ENCODE data around the gene ZNF799. TPM values are rescaled to one million over a fixed set of nuclear protein-coding genes. Genes with fewer than 3 reads are reported as not detected.
"Not testable (repeated sequence)": the region's sequence is repeated elsewhere in the genome, so short reads cannot be mapped to it uniquely, and the experiment has no call there.

Gene ZNF799
- total and polyA plus RNA-seq, 2 experiments from 2014 or later, result 1.8 to 2.5 TPM

DNA sequence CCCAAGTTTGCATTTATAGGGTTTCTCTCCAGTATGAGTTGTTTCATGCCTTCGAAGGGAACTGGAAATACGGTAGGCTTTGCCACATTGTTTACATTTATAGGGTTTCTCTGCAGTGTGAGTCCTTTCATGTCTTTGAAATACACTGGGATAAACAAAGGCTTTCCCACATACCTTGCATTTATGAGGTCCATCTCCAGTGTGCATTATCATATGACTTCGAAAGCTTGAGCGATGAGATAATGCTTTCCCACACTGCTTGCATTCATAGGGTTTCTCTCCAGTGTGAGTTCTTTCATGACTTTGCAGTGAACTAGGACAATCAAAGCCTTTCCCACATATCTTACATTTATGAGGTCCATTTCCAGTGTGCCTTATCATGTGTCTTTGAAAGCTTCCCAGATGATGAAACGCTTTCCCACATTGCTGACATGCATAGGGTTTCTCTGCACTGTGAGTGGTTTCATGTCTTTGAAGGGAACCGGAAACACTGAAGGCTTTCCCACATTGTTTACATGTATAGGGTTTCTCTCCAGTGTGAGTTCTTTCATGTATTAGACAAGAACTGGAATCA lies 29.7 kb upstream of the ZNF799 start:
- H3F3A ChIP-seq (ENCODE audit: insufficient read depth); DNase-seq; H4K20me1 ChIP-seq (ENCODE audit: insufficient read depth); H3K9me3 ChIP-seq (ENCODE audit: low read depth); H3K36me3 ChIP-seq (ENCODE audit: low read depth); H3K79me2 ChIP-seq (ENCODE audit: insufficient read depth); H3K9ac ChIP-seq; H3K4me1 ChIP-seq (ENCODE audit: insufficient read depth); H3K9me2 ChIP-seq (ENCODE audit: insufficient read depth); in situ Hi-C loops (cut with MboI); H3K27me3 ChIP-seq (replicated peaks; ENCODE audit: insufficient read depth); H2AFZ ChIP-seq; H3K4me2 ChIP-seq (ENCODE audit: unreplicated experiment); H3K27ac ChIP-seq; H3K4me3 ChIP-seq: not testable (repeated sequence)
- WGBS, 2 experiments (ENCODE audit: low coverage in 1 of 2, low lambda C conversion rate in 2 of 2, missing lambda C conversion rate in 2 of 2), result 94 to 96% methylated on average over 6 of the region's 6 CpGs

DNA sequence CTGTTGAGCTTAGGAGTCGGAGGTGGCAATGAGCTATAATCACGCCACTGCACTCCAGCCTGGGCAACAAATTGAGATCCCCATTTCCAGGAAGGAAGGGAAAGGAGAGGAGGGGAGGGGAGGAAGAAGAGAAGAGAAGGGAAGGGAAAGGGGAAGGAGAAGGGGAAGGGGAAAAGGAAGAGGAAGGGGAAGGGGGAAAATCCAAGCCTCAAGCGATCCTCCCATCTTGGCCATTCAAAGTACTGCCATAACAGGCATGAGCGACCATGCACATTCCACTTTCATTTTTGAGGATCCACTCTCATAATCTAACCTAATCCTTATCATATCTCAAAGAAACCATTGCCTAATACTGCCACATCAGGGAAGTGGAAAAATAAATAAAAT lies 24.8 kb upstream of the ZNF799 start:
- Histone ChIP-seq H4K20me1 (ENCODE audit: insufficient read depth) (no peaks in the 10 kb centered on the region), H3K27me3 (replicated peaks; ENCODE audit: insufficient read depth) (no peaks in the 10 kb centered on the region), H3K9me2 (ENCODE audit: insufficient read depth) (no peaks in the 10 kb centered on the region), H3F3A (ENCODE audit: insufficient read depth) (no peaks in the 10 kb centered on the region), H3K36me3 (ENCODE audit: low read depth) (no peaks in the 10 kb centered on the region; the same call in 1 of the 2 replicates), H2AFZ (no peak overlapping the region), H3K27ac (no peak overlapping the region), H3K79me2 (ENCODE audit: insufficient read depth) (no peaks in the 10 kb centered on the region), H3K4me3 (no peak overlapping the region), H3K4me1 (ENCODE audit: insufficient read depth) (no peaks in the 10 kb centered on the region), H3K9me3 (ENCODE audit: low read depth) (no peaks in the 10 kb centered on the region), H3K4me2 (ENCODE audit: unreplicated experiment) (no peak overlapping the region), H3K9ac (no peak overlapping the region)
- TF ChIP-seq EZH2phosphoT487 (IDR thresholded peaks at IDR 0.05; ENCODE audit: insufficient read depth, low read depth) (no peak), EZH2 (IDR thresholded peaks at IDR 0.05; ENCODE audit: insufficient read depth, poor library complexity, severe bottlenecking) (no peak)
- in situ Hi-C loops (cut with MboI), result no loop called here
- 92 to 97% methylated on average over 4 of the region's 4 CpGs for WGBS, 2 experiments (ENCODE audit: low coverage in 1 of 2, low lambda C conversion rate in 2 of 2, missing lambda C conversion rate in 2 of 2)
- no peak for DNase-seq

DNA sequence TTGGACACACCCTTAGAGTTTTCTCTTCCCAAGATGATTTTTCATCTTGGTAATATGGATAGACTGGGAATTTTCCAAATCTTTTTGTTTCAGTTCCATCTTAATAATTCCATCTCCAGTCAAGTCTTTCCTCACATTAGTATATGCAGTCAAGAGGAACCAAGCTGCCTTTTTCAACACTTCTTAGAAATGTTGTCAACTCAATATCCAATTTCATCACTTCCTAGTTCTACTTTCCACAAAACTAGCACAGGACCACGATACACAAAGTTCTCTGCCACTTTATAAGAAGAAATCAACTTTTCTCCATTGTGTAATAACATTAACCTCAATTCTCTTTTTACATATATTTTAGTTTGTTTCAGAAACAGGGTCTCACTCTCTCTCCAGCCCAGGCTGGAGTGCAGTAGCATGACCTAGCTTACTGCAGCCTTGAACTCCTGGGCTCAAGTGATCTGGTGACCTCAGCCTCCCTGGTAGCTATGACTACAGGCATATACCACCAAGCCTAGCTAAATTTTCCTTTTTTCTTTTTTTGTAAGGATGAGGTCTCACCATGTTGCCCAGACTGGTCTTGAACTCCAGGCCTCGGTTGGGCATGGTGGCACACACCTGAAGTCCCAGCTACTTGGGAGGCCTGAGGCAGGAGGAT lies 24.3 kb upstream of the ZNF799 start:
- no peaks in the 10 kb centered on the region for H3K27me3 ChIP-seq (replicated peaks; ENCODE audit: insufficient read depth)
- no peaks in the 10 kb centered on the region for H3K79me2 ChIP-seq (ENCODE audit: insufficient read depth)
- H3K27ac ChIP-seq, result no peak overlapping the region
- H3K9me2 ChIP-seq (ENCODE audit: insufficient read depth), result no peaks in the 10 kb centered on the region
- WGBS, 2 experiments (ENCODE audit: low coverage in 1 of 2, low lambda C conversion rate in 2 of 2, missing lambda C conversion rate in 2 of 2), result 90 to 96% methylated on average over 2 of the region's 2 CpGs
- no peaks in the 10 kb centered on the region for H3K4me1 ChIP-seq (ENCODE audit: insufficient read depth)
- no peak overlapping the region for H3K4me3 ChIP-seq
- TF ChIP-seq EZH2 (IDR thresholded peaks at IDR 0.05; ENCODE audit: insufficient read depth, poor library complexity, severe bottlenecking) (no peak), EZH2phosphoT487 (IDR thresholded peaks at IDR 0.05; ENCODE audit: insufficient read depth, low read depth) (no peak)
- in situ Hi-C loops (cut with MboI), result no loop called here
- no peak overlapping the region for H3K4me2 ChIP-seq (ENCODE audit: unreplicated experiment)
- H4K20me1 ChIP-seq (ENCODE audit: insufficient read depth), result no peaks in the 10 kb centered on the region
- H2AFZ ChIP-seq, result no peak overlapping the region
- no peak overlapping the region for H3K9ac ChIP-seq
- DNase-seq, result no peak
- no peaks in the 10 kb centered on the region for H3K9me3 ChIP-seq (ENCODE audit: low read depth)
- no peaks in the 10 kb centered on the region for H3F3A ChIP-seq (ENCODE audit: insufficient read depth)
- no peaks in the 10 kb centered on the region; the same call in 1 of the 2 replicates for H3K36me3 ChIP-seq (ENCODE audit: low read depth)

DNA sequence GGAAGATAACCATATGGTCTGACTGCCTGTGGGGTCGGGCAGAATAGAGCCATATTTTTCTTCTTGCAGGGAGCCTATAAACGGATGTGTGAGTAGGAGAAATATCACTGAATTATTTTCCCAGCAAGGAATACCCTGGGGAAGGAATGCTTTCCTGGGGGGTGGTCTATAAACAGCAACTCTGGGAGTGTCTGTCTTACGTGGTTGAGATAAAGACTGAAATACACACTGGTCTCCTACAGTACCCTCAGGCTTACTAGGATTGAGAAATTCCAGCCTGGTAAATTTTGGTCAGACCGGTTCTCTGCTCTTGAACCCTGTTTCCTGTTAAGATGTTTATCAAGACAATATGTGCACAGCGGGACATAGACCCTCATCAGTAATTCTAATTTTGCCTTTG lies 16.2 kb upstream of the ZNF799 start:
- H3K4me2 ChIP-seq (ENCODE audit: unreplicated experiment); H3K27me3 ChIP-seq (replicated peaks; ENCODE audit: insufficient read depth); H3K9ac ChIP-seq; in situ Hi-C loops (cut with MboI); H3K36me3 ChIP-seq (ENCODE audit: low read depth); H3K9me2 ChIP-seq (ENCODE audit: insufficient read depth); H3K27ac ChIP-seq; H2AFZ ChIP-seq; H3K4me1 ChIP-seq (ENCODE audit: insufficient read depth); H3K79me2 ChIP-seq (ENCODE audit: insufficient read depth); DNase-seq; H3K9me3 ChIP-seq (ENCODE audit: low read depth); H3F3A ChIP-seq (ENCODE audit: insufficient read depth); H4K20me1 ChIP-seq (ENCODE audit: insufficient read depth); H3K4me3 ChIP-seq: not testable (repeated sequence)
- WGBS, 2 experiments (ENCODE audit: low coverage in 1 of 2, low lambda C conversion rate in 2 of 2, missing lambda C conversion rate in 2 of 2), result 89 to 90% methylated on average over 5 of the region's 5 CpGs

DNA sequence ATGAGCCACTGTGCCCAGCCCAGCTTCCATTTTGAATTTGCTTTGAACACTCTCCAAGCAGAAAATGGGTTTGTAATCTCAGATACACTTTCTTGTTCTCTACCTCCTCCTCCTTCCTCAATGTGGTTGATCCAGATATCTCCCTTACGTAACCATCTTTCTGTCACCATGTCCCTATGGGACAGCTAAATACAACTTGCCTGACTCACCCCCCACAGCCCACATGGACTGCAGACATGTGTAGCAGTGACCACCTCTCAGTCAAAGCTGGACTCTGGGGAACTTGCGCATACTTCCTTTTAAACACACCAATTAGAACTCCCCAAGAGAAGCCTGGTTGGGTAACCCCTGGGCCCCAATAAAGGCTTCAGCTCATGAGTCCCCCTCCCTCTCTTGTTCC lies 10.8 kb upstream of the ZNF799 start:
- 84 to 86% methylated on average over 2 of the region's 2 CpGs for WGBS, 2 experiments (ENCODE audit: low coverage in 1 of 2, low lambda C conversion rate in 2 of 2, missing lambda C conversion rate in 2 of 2)
- Histone ChIP-seq H3K9ac (no peak overlapping the region), H3K4me1 (ENCODE audit: insufficient read depth) (no peaks in the 10 kb centered on the region), H3K9me3 (ENCODE audit: low read depth) (no peaks in the 10 kb centered on the region), H3K27ac (no peak overlapping the region), H3F3A (ENCODE audit: insufficient read depth) (no peaks in the 10 kb centered on the region), H3K4me2 (ENCODE audit: unreplicated experiment) (no peak overlapping the region), H3K9me2 (ENCODE audit: insufficient read depth) (no peaks in the 10 kb centered on the region), H2AFZ (no peak overlapping the region), H4K20me1 (ENCODE audit: insufficient read depth) (no peaks in the 10 kb centered on the region), H3K36me3 (ENCODE audit: low read depth) (no peaks in the 10 kb centered on the region), H3K4me3 (no peak overlapping the region), H3K79me2 (ENCODE audit: insufficient read depth) (no peaks in the 10 kb centered on the region), H3K27me3 (replicated peaks; ENCODE audit: insufficient read depth) (no peaks in the 10 kb centered on the region)
- DNase-seq, result no peak
- in situ Hi-C loops (cut with MboI), result no loop called here
- TF ChIP-seq EZH2 (IDR thresholded peaks at IDR 0.05; ENCODE audit: insufficient read depth, poor library complexity, severe bottlenecking), result no peak
- no peak for TF ChIP-seq EZH2phosphoT487 (IDR thresholded peaks at IDR 0.05; ENCODE audit: insufficient read depth, low read depth)

DNA sequence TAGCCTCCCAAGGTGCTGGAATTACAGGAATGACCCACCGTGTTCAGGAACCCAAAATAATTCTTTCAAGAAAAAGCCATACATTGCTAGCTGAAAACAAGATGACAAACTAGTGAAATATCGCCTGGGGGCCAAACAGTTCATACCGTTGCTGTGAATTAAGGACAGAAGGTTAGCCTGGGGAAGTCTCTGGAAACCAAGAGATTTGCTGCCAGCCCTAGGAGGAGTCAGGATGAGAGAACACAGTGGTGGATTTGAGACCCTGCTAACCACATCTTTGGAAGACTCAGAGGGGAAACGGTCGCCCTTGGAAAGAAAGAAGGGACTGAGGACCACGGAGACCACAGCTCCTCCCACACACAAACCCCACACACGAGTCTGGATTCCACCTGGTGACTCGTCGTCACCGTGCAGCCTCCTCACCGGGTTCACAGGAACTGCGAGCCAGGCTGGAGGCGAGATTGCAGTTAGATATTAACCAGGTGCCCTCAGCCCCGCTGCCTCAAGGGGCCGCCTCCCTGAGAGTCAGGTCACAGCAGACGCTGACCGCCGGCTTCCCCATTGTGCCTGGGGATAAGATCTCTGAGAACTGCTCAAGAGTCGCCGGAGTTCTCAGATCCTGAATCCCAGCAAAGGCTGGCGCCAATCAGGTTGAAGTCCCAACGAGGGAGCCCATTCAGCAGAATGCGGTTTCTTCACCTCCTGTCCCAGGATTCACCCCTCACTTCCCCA lies 1.0 kb downstream of the ZNF799 start:
- not testable (repeated sequence) for H3K4me1 ChIP-seq (ENCODE audit: insufficient read depth)

More for the DNA sequence above, 1.0 kb downstream of the ZNF799 start:
- WGBS, 2 experiments (ENCODE audit: low coverage in 1 of 2, low lambda C conversion rate in 2 of 2, missing lambda C conversion rate in 2 of 2), result 3 to 5% methylated on average over 23 of the region's 23 CpGs
- H3K27me3 ChIP-seq (replicated peaks; ENCODE audit: insufficient read depth); in situ Hi-C loops (cut with MboI); H3K9me2 ChIP-seq (ENCODE audit: insufficient read depth); H3F3A ChIP-seq (ENCODE audit: insufficient read depth); H3K9me3 ChIP-seq (ENCODE audit: low read depth); H3K36me3 ChIP-seq (ENCODE audit: low read depth); H3K79me2 ChIP-seq (ENCODE audit: insufficient read depth); H4K20me1 ChIP-seq (ENCODE audit: insufficient read depth): not testable (repeated sequence)
- peak; percentile 51 for DNase-seq
- Histone ChIP-seq H2AFZ (peak overlapping the region; percentile 98), H3K4me3 (peak overlapping the region; percentile 100), H3K9ac (peak overlapping the region; percentile 75), H3K27ac (peak overlapping the region; percentile 69), H3K4me2 (ENCODE audit: unreplicated experiment) (peak overlapping the region; percentile 94)

Measured in GM23248 (cell line).